KMS-11 (cell line): ENCODE measurements around the gene PPP2CA.
"Not testable (repeated sequence)": the region's sequence is repeated elsewhere in the genome, so short reads cannot be mapped to it uniquely, and the experiment has no call there.

Experiments
- H2AFZ ChIP-seq: fragments of 200-600 bp; sonication (generic); 2 replicates; pipeline ENCODE4 v1.6.1; 2016; ENCODE audit warnings: antibody characterized with exemption, mixed run types, low read depth
- H3K27ac ChIP-seq: fragments of 200-600 bp; sonication (generic); 2 replicates; pipeline ENCODE4 v1.6.1; 2016; ENCODE audit warnings: mild to moderate bottlenecking, mixed run types
- H3K27me3 ChIP-seq: fragments of 200-600 bp; sonication (generic); 2 replicates; pipeline ENCODE4 v1.6.1; 2017; ENCODE audit warnings: mild to moderate bottlenecking, low read depth, mixed run types, moderate library complexity; ENCODE audit not compliant: insufficient read depth
- H3K36me3 ChIP-seq: fragments of 200-600 bp; sonication (generic); 2 replicates; pipeline ENCODE4 v1.6.1; 2017; ENCODE audit warnings: mild to moderate bottlenecking, mixed run types; ENCODE audit not compliant: insufficient read depth
- H3K4me1 ChIP-seq: fragments of 200-600 bp; sonication (generic); 2 replicates; pipeline ENCODE4 v1.6.1; 2016; ENCODE audit warnings: mild to moderate bottlenecking, low read depth, mixed run types; ENCODE audit not compliant: poor library complexity, severe bottlenecking
- H3K4me2 ChIP-seq: fragments of 200-600 bp; sonication (generic); 2 replicates; pipeline ENCODE4 v1.7.0; 2016; ENCODE audit warnings: mild to moderate bottlenecking, mixed run types
- H3K4me3 ChIP-seq: fragments of 200-600 bp; sonication (generic); IDR thresholded peaks from 2 replicates; pipeline ENCODE4 v1.6.1; 2017; ENCODE audit warnings: low read depth, low read length, mixed read lengths; ENCODE audit not compliant: insufficient read depth
- H3K79me2 ChIP-seq: fragments of 200-600 bp; sonication (generic); 2 replicates; pipeline ENCODE4 v1.6.1; 2016; ENCODE audit warnings: low read depth, mixed run types; ENCODE audit not compliant: insufficient read depth
- H3K9ac ChIP-seq: fragments of 200-600 bp; sonication (generic); 2 replicates; pipeline ENCODE4 v1.6.1; 2016; ENCODE audit warnings: mild to moderate bottlenecking, mixed run types
- H4K20me1 ChIP-seq: fragments of 200-600 bp; sonication (generic); 2 replicates; pipeline ENCODE4 v1.6.1; 2016; ENCODE audit warnings: mild to moderate bottlenecking, mixed run types; ENCODE audit not compliant: insufficient read depth
- TF ChIP-seq, protein P1 (sequence below): fragments of 200-600 bp; sonication (generic); conservative IDR thresholded peaks from 2 replicates; pipeline ENCODE4 v1.6.1; 2017; ENCODE audit warnings: low read depth, mild to moderate bottlenecking, antibody characterized with exemption, low read length, moderate library complexity, mixed read lengths

Gene PPP2CA

DNA sequence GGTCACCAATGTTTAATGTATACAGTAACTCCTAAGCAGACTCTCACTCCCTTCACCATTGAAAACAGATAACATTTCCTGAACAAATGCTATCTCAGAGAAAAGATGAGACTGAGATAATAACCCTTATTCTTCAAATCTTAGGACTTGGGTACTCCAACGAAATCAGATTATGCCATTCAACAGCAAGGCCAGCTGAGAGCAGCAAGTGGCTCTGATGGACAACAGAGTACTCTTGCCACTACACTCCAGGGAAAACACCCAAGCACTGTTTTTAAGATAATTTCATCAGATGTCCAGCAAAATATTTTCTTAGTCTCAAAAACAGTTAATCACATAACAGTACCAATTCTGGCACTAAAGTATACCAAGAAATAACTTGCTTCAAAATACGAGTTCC lies 10.1 kb downstream of the PPP2CA start:
- no peak overlapping the region for H3K4me2 ChIP-seq
- H4K20me1 ChIP-seq: peaks cover 75% of the 10 kb centered on the region
- H3K4me1 ChIP-seq: peaks cover 41% of the 10 kb centered on the region

DNA sequence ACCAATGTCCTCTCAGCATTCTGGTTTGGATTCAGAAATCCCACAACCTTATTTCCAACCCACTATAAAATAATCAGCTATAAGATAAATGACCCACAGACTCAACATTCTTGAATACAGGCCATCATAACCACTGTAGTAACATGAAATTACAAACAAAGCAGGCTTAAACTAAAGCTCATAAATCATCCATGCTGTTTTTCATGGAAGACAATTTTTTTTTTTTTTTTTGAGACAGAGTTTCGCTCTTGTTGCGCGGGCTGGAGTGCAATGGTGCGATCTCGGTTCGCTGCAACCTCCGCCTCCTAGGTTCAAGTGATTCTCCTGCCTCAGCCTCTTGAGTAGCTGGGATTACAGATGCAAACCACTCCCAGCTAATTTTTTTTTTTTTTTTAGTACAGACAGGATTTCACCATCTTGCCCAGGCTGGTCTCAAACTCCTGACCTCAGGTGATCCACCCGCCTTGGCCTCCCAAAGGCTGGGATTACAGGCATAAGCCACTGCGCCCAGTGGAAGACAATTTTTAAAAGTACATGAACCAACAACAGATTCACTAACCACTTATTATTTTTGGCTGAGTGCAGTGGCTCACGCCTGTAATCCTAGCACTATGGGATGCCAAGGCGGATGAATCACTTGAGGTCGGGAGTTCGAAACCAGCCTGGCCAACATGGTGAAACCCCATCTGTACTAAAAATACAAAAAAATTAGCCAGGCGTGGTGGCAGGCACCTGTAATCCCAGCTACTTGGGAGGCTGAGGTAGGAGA lies 14.4 kb downstream of the PPP2CA start:
- Histone ChIP-seq H4K20me1 (peaks cover 79% of the 10 kb centered on the region), H3K79me2 (peaks cover 99% of the 10 kb centered on the region), H3K4me1 (peaks cover 44% of the 10 kb centered on the region)
- H3K36me3 ChIP-seq, H3K9ac ChIP-seq, H3K27ac ChIP-seq, H3K4me2 ChIP-seq, H2AFZ ChIP-seq, H3K4me3 ChIP-seq, H3K27me3 ChIP-seq: not testable (repeated sequence)

More for the DNA sequence above, 10.1 kb downstream of the PPP2CA start:
- Histone ChIP-seq H3K36me3 (no peaks in the 10 kb centered on the region), H3K27ac (no peak overlapping the region), H3K27me3 (no peaks in the 10 kb centered on the region), H3K4me3 (no peak overlapping the region), H3K79me2 (peaks cover 99% of the 10 kb centered on the region), H2AFZ (no peak overlapping the region), H3K9ac (no peak overlapping the region)
- TF ChIP-seq, protein P1, sequence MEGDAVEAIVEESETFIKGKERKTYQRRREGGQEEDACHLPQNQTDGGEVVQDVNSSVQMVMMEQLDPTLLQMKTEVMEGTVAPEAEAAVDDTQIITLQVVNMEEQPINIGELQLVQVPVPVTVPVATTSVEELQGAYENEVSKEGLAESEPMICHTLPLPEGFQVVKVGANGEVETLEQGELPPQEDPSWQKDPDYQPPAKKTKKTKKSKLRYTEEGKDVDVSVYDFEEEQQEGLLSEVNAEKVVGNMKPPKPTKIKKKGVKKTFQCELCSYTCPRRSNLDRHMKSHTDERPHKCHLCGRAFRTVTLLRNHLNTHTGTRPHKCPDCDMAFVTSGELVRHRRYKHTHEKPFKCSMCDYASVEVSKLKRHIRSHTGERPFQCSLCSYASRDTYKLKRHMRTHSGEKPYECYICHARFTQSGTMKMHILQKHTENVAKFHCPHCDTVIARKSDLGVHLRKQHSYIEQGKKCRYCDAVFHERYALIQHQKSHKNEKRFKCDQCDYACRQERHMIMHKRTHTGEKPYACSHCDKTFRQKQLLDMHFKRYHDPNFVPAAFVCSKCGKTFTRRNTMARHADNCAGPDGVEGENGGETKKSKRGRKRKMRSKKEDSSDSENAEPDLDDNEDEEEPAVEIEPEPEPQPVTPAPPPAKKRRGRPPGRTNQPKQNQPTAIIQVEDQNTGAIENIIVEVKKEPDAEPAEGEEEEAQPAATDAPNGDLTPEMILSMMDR: no peak

GRCh38 chr5:134209477-134210245 lies 16.2 kb downstream of the PPP2CA start:
- Histone ChIP-seq H3K27me3 (no peaks in the 10 kb centered on the region), H3K4me1 (peaks cover 32% of the 10 kb centered on the region), H4K20me1 (peaks cover 66% of the 10 kb centered on the region), H2AFZ (no peak overlapping the region), H3K9ac (no peak overlapping the region), H3K4me2 (no peak overlapping the region), H3K79me2 (peaks cover 100% of the 10 kb centered on the region), H3K27ac (no peak overlapping the region), H3K4me3 (no peak overlapping the region), H3K36me3 (0 out of 2 replicates have a peak, but pooled peaks cover 3% of the 10 kb centered on the region)
- TF ChIP-seq, protein P1: no peak

DNA sequence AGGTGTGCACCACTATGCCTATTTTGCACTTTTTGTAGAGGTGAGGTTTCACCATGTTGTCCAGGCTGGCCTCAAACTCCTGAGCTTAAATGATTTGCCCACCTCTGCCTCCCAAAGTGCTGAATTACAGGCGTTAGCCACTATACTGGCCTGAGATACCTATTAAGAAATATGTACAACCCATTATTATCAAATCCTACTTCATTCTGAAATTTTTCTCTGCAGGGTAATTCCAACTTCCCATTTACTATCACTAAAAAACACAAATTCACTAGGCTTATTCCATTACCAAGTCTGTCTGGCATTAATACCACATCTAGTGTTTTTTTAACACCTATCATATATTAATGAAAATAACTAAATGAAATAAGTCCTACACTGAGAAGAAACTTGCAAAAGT lies 18.2 kb downstream of the PPP2CA start:
- Histone ChIP-seq H2AFZ (no peak overlapping the region), H3K79me2 (peaks cover 92% of the 10 kb centered on the region), H3K4me3 (no peak overlapping the region), H3K27ac (no peak overlapping the region), H3K36me3 (0 out of 2 replicates have a peak, but pooled peaks cover 3% of the 10 kb centered on the region), H3K9ac (no peak overlapping the region), H3K27me3 (no peaks in the 10 kb centered on the region), H3K4me2 (no peak overlapping the region), H4K20me1 (peaks cover 52% of the 10 kb centered on the region), H3K4me1 (peaks cover 20% of the 10 kb centered on the region)
- TF ChIP-seq, protein P1: no peak
